ENCODE measurements around the gene UMODL1.

UMODL1 gene

DNA sequence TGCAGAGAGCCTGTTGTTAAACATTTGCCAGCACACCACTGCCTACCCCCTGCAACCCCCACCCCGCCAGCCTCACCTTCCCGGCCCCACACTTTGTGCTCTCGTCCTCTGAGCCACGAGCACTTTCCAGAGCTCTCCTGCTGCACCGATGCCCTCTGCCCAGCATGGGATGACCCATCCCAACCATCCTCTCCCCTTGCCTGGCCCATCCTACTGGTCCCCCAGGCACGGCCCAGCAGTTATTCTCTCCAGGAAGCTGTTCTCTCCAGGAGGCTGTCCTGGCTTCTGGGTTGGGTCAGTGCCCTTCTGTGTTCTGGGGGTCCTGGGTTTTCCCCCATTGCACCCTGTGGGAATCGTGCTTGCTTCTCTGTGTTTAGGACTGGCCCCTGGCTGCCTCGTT, 87.7 kb downstream of the UMODL1 start (continued):
- TF ChIP-seq, protein P1, sequence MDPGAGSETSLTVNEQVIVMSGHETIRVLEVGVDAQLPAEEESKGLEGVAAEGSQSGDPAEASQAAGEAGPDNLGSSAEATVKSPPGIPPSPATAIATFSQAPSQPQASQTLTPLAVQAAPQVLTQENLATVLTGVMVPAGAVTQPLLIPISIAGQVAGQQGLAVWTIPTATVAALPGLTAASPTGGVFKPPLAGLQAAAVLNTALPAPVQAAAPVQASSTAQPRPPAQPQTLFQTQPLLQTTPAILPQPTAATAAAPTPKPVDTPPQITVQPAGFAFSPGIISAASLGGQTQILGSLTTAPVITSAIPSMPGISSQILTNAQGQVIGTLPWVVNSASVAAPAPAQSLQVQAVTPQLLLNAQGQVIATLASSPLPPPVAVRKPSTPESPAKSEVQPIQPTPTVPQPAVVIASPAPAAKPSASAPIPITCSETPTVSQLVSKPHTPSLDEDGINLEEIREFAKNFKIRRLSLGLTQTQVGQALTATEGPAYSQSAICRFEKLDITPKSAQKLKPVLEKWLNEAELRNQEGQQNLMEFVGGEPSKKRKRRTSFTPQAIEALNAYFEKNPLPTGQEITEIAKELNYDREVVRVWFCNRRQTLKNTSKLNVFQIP (CRISPR knock-in tag; IDR thresholded peaks at IDR 0.05; ENCODE audit: borderline replicate concordance, low read depth): no peak

DNA sequence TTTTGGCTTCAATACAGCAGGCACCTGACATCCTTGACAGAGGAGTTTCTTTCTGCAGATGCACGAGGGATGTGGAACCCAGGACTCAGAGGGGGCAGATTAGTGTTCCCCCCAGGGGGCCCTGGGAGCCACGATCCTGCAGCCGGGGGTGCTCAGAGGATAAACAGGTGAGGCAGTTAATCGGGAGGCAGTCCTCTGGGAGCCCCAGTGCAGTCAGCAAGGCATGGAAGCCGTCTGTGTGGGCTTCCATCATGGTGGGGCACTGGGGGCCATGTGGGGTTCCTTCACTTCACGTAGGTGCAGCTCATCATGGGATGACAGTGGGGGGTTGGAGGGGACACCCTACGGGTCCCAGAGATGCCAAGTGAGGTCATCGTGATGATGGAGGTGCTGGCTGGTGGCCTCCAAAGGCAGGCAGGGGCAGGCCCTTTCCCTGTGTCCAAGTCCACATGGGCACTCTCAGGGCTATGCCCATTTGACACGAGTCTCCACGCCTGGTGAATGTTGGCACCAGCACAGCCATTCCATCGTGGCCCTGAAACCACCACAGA, 88.5 kb downstream of the UMODL1 start:
- ATAC-seq: no peak
- no peak for TF ChIP-seq ARNTL (CRISPR knock-in tag; IDR thresholded peaks at IDR 0.05; ENCODE audit: borderline replicate concordance, low read depth)
- TF ChIP-seq ZFP3 (CRISPR knock-in tag; IDR thresholded peaks at IDR 0.05): no peak
- TF ChIP-seq PPARA (CRISPR knock-in tag; IDR thresholded peaks at IDR 0.05; ENCODE audit: borderline replicate concordance): no peak
- TF ChIP-seq ZNF70 (CRISPR knock-in tag; IDR thresholded peaks at IDR 0.05): no peak
- no peak for TF ChIP-seq RARB (CRISPR knock-in tag; IDR thresholded peaks at IDR 0.05)
- TF ChIP-seq GLIS3 (CRISPR knock-in tag; IDR thresholded peaks at IDR 0.05): no peak
- no peak for TF ChIP-seq BACH2 (CRISPR knock-in tag; IDR thresholded peaks at IDR 0.05; ENCODE audit: borderline replicate concordance)
- TF ChIP-seq ISL1 (CRISPR knock-in tag; IDR thresholded peaks at IDR 0.05): no peak
- TF ChIP-seq ESRRG (CRISPR knock-in tag; IDR thresholded peaks at IDR 0.05): no peak
- no peak for TF ChIP-seq CSDC2 (CRISPR knock-in tag; IDR thresholded peaks at IDR 0.05)
- no peak for TF ChIP-seq ZC3H10 (CRISPR knock-in tag; IDR thresholded peaks at IDR 0.05)
- TF ChIP-seq ZNF8 (CRISPR knock-in tag; IDR thresholded peaks at IDR 0.05): no peak
- no peak for TF ChIP-seq ZFP30 (CRISPR knock-in tag; IDR thresholded peaks at IDR 0.05)

DNA sequence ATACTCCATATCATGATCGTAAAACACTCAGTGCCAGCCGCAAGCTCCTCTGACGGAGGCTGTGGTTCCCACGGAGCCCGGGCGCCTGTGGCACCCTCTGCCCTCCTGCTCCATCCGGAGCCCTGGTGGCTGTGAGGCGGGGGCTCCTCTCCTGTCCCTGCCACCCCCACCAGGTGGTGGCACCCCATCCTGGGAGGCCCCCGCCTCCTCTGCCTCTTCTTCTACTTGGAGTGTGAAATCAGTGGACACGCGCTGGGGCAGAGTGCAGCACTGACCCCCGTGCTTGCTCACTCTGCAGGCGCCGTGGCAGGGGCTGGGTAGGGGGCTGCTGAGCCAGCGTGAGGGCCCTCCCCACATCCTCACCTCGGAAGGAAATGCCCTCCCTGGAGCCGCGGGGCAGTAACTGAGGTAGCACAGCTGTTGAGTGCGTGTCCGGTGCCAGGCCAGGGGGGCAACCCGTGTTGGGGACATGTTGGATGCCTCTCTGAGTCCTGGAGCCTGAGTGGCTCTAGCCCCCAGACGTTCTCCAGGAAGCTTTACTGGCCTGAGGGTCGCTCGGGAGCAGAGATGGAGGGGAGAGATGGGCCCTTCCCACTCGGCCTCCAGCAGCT, 89.1 kb downstream of the UMODL1 start:
- TF ChIP-seq ZFP30 (CRISPR knock-in tag; IDR thresholded peaks at IDR 0.05) (no peak), TCF4 (CRISPR knock-in tag; IDR thresholded peaks at IDR 0.05; ENCODE audit: borderline replicate concordance) (no peak), ZNF565 (CRISPR knock-in tag; conservative IDR thresholded peaks at IDR 0.05; ENCODE audit: low read depth) (no peak), OSR1 (CRISPR knock-in tag; IDR thresholded peaks at IDR 0.05) (no peak), ESRRG (CRISPR knock-in tag; IDR thresholded peaks at IDR 0.05) (no peak), ZC3H10 (CRISPR knock-in tag; IDR thresholded peaks at IDR 0.05) (no peak), RARB (CRISPR knock-in tag; IDR thresholded peaks at IDR 0.05) (no peak), TOX (CRISPR knock-in tag; IDR thresholded peaks at IDR 0.05; ENCODE audit: borderline replicate concordance) (no peak), SNAI2 (CRISPR knock-in tag; IDR thresholded peaks at IDR 0.05) (no peak), PPARA (CRISPR knock-in tag; IDR thresholded peaks at IDR 0.05; ENCODE audit: borderline replicate concordance) (no peak), GLIS3 (CRISPR knock-in tag; IDR thresholded peaks at IDR 0.05) (no peak), ZNF8 (CRISPR knock-in tag; IDR thresholded peaks at IDR 0.05) (no peak), ISL1 (CRISPR knock-in tag; IDR thresholded peaks at IDR 0.05) (no peak), BACH2 (CRISPR knock-in tag; IDR thresholded peaks at IDR 0.05; ENCODE audit: borderline replicate concordance) (no peak), ZFP3 (CRISPR knock-in tag; IDR thresholded peaks at IDR 0.05) (no peak), ZNF70 (CRISPR knock-in tag; IDR thresholded peaks at IDR 0.05) (no peak)
- TF ChIP-seq, protein P2, sequence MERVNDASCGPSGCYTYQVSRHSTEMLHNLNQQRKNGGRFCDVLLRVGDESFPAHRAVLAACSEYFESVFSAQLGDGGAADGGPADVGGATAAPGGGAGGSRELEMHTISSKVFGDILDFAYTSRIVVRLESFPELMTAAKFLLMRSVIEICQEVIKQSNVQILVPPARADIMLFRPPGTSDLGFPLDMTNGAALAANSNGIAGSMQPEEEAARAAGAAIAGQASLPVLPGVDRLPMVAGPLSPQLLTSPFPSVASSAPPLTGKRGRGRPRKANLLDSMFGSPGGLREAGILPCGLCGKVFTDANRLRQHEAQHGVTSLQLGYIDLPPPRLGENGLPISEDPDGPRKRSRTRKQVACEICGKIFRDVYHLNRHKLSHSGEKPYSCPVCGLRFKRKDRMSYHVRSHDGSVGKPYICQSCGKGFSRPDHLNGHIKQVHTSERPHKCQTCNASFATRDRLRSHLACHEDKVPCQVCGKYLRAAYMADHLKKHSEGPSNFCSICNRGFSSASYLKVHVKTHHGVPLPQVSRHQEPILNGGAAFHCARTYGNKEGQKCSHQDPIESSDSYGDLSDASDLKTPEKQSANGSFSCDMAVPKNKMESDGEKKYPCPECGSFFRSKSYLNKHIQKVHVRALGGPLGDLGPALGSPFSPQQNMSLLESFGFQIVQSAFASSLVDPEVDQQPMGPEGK (CRISPR knock-in tag; IDR thresholded peaks at IDR 0.05; ENCODE audit: borderline replicate concordance): no peak
- TF ChIP-seq, protein P3, sequence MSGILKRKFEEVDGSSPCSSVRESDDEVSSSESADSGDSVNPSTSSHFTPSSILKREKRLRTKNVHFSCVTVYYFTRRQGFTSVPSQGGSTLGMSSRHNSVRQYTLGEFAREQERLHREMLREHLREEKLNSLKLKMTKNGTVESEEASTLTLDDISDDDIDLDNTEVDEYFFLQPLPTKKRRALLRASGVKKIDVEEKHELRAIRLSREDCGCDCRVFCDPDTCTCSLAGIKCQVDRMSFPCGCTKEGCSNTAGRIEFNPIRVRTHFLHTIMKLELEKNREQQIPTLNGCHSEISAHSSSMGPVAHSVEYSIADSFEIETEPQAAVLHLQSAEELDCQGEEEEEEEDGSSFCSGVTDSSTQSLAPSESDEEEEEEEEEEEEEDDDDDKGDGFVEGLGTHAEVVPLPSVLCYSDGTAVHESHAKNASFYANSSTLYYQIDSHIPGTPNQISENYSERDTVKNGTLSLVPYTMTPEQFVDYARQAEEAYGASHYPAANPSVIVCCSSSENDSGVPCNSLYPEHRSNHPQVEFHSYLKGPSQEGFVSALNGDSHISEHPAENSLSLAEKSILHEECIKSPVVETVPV (CRISPR knock-in tag; IDR thresholded peaks at IDR 0.05): no peak
- TF ChIP-seq, protein P4, sequence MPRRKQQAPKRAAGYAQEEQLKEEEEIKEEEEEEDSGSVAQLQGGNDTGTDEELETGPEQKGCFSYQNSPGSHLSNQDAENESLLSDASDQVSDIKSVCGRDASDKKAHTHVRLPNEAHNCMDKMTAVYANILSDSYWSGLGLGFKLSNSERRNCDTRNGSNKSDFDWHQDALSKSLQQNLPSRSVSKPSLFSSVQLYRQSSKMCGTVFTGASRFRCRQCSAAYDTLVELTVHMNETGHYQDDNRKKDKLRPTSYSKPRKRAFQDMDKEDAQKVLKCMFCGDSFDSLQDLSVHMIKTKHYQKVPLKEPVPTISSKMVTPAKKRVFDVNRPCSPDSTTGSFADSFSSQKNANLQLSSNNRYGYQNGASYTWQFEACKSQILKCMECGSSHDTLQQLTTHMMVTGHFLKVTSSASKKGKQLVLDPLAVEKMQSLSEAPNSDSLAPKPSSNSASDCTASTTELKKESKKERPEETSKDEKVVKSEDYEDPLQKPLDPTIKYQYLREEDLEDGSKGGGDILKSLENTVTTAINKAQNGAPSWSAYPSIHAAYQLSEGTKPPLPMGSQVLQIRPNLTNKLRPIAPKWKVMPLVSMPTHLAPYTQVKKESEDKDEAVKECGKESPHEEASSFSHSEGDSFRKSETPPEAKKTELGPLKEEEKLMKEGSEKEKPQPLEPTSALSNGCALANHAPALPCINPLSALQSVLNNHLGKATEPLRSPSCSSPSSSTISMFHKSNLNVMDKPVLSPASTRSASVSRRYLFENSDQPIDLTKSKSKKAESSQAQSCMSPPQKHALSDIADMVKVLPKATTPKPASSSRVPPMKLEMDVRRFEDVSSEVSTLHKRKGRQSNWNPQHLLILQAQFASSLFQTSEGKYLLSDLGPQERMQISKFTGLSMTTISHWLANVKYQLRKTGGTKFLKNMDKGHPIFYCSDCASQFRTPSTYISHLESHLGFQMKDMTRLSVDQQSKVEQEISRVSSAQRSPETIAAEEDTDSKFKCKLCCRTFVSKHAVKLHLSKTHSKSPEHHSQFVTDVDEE (CRISPR knock-in tag; IDR thresholded peaks at IDR 0.05): no peak
- no peak for ATAC-seq
